ENCODE results near the gene RGS6.
A peak's percentile ranks its signal among the peaks of the same experiment; 100 is the strongest.

The RGS6 gene

DNA sequence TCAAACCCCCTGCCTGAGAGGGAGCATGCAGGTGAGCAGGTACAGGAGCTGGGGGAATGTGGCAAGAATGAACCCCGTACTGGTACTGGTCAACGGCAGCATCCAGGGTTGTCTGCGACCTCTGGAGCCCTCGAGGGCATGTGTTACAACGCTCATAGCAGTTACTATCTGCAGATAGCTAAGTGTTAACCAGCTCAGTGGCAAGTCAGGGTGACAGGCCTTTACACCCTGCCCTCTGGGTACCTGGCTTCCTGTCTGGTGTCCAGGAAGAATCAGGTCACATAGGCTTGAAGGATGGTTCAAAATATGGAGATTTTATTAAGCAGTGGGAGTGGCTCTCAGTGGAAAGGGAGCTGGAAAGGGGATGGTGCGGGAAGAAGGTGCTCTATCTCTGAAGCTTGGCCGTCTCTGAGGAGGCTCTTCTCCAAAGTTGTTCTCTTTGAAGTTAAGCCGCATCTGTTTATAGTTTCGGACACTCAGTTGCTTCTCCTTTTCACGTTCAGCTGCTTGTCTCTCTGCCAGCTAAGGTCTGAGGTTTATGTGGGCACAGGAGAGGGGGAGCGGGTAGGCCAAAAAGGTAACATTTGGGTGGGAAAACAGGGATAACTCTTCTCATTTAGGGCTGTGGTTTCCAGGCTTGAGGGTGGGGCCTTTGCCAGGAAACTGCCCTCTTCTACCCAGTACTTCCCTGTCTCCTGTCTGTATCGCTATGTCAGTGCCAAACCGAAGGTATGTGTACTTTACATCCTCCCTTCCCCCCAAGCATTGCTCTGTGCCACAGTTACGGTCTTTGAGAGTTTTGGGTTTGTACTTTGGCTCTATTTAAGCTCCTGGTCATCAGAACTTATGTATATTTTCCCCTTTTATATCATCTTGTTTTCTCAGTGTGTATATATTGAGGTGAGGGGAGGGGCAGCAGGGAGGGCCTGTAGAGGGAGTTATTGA lies 305.8 kb downstream of the RGS6 start:
- H3K27me3 ChIP-seq = no peaks in the 10 kb centered on the region
- H3K27ac ChIP-seq = no peak overlapping the region
- no peaks in the 10 kb centered on the region for H3K9me3 ChIP-seq
- intact Hi-C loops (cut with DNase I; ENCODE audit: low total_unique reads) = no loop called here
- H3K4me3 ChIP-seq = no peak overlapping the region
- H3K4me1 ChIP-seq = peaks cover 0 to 29% (median 4%) of the 10 kb centered on the region in 4 donors
- no peak for DNase-seq
- TF ChIP-seq, protein P1, sequence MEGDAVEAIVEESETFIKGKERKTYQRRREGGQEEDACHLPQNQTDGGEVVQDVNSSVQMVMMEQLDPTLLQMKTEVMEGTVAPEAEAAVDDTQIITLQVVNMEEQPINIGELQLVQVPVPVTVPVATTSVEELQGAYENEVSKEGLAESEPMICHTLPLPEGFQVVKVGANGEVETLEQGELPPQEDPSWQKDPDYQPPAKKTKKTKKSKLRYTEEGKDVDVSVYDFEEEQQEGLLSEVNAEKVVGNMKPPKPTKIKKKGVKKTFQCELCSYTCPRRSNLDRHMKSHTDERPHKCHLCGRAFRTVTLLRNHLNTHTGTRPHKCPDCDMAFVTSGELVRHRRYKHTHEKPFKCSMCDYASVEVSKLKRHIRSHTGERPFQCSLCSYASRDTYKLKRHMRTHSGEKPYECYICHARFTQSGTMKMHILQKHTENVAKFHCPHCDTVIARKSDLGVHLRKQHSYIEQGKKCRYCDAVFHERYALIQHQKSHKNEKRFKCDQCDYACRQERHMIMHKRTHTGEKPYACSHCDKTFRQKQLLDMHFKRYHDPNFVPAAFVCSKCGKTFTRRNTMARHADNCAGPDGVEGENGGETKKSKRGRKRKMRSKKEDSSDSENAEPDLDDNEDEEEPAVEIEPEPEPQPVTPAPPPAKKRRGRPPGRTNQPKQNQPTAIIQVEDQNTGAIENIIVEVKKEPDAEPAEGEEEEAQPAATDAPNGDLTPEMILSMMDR (IDR thresholded peaks at IDR 0.05) = no peak
- H3K36me3 ChIP-seq = no peaks in the 10 kb centered on the region

DNA sequence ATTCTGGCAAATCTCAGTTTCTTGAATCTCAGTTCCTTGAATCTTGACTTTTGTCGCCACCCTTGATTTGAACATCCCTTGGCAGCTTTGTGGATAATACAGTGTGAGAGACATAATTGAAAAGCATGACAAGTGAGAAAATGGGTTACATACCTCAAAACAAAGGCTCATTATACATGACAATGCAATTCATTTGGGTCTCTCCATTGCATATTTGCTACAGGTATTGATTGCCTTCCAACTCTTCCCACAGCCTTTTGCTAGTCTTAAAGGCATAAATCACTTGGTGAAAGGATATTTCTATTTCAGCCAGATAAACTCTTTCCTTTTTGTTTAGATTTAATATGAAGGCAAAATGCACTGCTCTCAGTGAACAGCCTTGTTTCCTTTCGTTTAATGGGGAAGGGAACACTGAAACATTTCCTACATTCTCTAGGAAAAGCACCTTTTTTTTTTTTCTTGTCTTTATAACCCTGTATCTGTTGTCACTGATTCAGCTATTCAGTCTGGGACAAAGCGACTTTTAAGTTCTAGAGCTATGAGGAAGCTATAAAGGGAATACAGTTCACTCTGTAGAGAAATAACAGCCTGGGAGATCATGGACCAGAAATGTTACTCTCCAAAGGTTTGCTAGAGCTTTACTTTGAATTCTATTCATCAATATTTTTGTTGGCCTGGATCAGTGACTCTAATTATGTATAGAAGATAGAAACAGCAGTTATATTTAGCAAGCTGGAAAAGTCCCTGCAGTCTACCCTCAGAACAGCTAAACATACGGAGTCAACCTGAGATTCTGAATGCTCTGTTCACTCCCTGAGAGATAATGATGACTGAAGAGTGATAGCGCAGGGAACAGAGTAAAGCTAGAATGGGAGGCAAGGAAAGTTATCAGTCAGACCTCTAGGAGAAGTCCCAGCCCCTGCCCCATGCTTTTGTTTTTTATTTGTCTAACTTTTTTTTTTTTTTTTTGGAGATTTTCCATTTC lies 311.4 kb downstream of the RGS6 start:
- DNase-seq = no peak
- Histone ChIP-seq H3K9me3 (no peaks in the 10 kb centered on the region), H3K4me3 (no peak overlapping the region), H3K36me3 (no peaks in the 10 kb centered on the region), H3K27me3 (no peaks in the 10 kb centered on the region), H3K27ac (peak overlapping the region; percentile 39 to 40), H3K4me1 (peaks cover 0 to 57% (median 4%) of the 10 kb centered on the region in 4 donors)
- TF ChIP-seq, protein P1 (IDR thresholded peaks at IDR 0.05) = no peak
- intact Hi-C loops (cut with DNase I; ENCODE audit: low total_unique reads) = no loop called here

DNA sequence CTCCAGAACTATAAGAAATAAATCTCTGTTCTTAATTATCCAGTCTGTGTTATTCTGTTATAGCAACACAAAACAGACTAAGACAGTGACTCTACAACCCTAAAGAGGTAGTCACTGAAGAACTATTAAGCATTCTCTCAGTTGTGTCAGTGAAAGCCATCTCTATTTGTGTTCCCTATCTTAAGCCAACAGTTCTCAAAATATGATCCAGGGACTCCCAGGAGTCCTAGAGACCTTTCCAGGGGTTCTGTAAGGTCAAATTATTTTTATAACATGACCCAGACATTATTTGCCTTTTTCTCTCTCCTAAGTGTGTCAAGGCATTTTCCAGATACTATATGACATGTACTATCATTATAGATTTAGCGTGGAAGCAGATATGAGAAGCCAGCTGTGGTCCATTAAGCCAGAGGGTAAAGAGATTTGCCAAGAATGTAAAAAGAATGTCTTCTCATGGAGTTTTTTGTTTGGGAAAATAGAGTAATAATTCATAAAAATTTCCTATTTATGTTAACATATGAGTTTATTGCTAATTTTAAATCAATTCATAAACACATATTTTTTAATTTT lies 315.8 kb downstream of the RGS6 start:
- TF ChIP-seq, protein P1 (IDR thresholded peaks at IDR 0.05) = no peak
- Histone ChIP-seq H3K9me3 (no peaks in the 10 kb centered on the region), H3K27ac (no peak overlapping the region), H3K27me3 (no peaks in the 10 kb centered on the region), H3K4me1 (peaks cover 0 to 31% (median 0%) of the 10 kb centered on the region in 4 donors), H3K4me3 (no peak overlapping the region), H3K36me3 (no peaks in the 10 kb centered on the region)
- intact Hi-C loops (cut with DNase I; ENCODE audit: low total_unique reads) = no loop called here
- DNase-seq = no peak

DNA sequence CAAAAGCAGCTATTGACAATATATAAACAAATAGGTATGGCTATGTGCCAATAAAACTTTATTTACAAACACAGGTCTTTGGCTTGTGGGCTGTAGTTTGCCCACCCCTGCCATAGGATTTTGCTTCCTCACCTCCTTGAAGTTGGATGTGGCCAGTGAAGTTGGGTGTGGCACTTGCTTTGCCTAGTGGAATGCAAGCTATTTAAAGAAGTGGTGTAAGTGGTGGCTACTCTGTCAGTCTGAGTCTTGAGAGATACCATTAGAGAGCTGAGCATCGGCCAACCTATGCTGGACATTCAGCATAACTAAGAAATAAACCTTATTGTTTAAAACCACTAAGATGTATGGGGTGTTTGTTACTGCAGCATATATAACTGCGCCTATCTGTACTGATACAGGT lies 321.3 kb downstream of the RGS6 start:
- no peak for DNase-seq
- no peak overlapping the region for H3K27ac ChIP-seq
- H3K27me3 ChIP-seq = no peaks in the 10 kb centered on the region
- H3K9me3 ChIP-seq = no peaks in the 10 kb centered on the region
- no peaks in the 10 kb centered on the region for H3K36me3 ChIP-seq
- intact Hi-C loops (cut with DNase I; ENCODE audit: low total_unique reads) = no loop called here
- TF ChIP-seq, protein P1 (IDR thresholded peaks at IDR 0.05) = no peak
- peaks cover 0 to 4% (median 2%) of the 10 kb centered on the region in 4 donors for H3K4me1 ChIP-seq
- H3K4me3 ChIP-seq = no peak overlapping the region

DNA sequence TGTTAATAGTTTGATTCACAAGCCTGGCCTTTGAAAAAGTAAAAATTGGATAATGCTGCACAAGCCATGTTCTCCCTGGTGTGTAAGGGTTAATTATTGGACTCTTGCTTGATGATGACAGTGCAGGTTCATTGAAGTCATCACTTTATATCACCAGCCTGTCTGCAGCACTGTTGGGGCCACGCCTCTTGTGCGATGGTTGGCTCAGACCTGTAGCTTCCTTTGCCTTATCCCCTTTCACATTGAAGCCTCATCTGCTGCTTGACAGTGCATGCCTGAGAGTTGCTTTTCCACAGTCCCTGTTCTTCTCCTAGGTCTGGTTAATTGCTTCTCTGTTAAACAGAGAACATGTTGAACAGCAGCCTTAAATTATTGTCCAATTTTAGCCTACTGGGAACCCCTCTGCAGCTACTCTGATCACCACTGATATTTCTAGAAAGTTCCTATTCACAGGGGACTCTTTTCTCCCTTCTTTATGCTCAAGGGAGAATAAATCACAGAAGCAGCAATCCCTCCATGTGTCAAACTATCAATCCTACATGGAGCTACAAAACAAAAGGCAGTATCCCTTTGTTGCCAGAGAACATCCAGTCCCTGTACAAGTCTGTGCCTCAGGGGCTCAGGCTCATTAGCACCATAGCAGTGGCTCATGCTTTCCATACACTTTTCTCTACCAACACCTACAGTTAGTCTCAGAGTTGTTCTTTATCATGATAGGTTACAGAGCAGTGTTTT lies 322.1 kb downstream of the RGS6 start:
- no peaks in the 10 kb centered on the region for H3K27me3 ChIP-seq
- H3K36me3 ChIP-seq = no peaks in the 10 kb centered on the region
- no peaks in the 10 kb centered on the region for H3K9me3 ChIP-seq
- intact Hi-C loops (cut with DNase I; ENCODE audit: low total_unique reads) = no loop called here
- DNase-seq = no peak
- TF ChIP-seq, protein P1 (IDR thresholded peaks at IDR 0.05) = no peak
- peaks cover 0 to 4% (median 0%) of the 10 kb centered on the region in 4 donors for H3K4me1 ChIP-seq
- H3K27ac ChIP-seq = no peak overlapping the region
- no peak overlapping the region for H3K4me3 ChIP-seq
